ENCODE measurements around the gene RRP36. TPM values are rescaled to one million over a fixed set of nuclear protein-coding genes. Genes with fewer than 3 reads are reported as not detected.
A peak's percentile ranks its signal among the peaks of the same experiment; 100 is the strongest.

The RRP36 gene
- total RNA-seq, 1 donor from 2014 or later: 109 TPM

- no peak for TF ChIP-seq CTCF (IDR thresholded peaks at IDR 0.05; ENCODE audit: partially characterized antibody, unreplicated experiment)
- Mint-ChIP-seq H3K27ac (ENCODE audit: unreplicated experiment) (no peak overlapping the region), H3K27me3 (ENCODE audit: unreplicated experiment) (peaks cover 2% of the 10 kb centered on the region), H3K36me3 (ENCODE audit: unreplicated experiment) (no peaks in the 10 kb centered on the region), H3K9me3 (ENCODE audit: unreplicated experiment) (no peaks in the 10 kb centered on the region), H3K4me1 (ENCODE audit: low read depth, unreplicated experiment) (no peaks in the 10 kb centered on the region), H3K4me3 (ENCODE audit: unreplicated experiment) (no peak overlapping the region)
- DNase-seq: no peak
Observed at GRCh38 chr6:43006251-43006650, 15.2 kb upstream of the RRP36 start.

- Mint-ChIP-seq H3K4me1 (ENCODE audit: low read depth, unreplicated experiment) (no peaks in the 10 kb centered on the region), H3K36me3 (ENCODE audit: unreplicated experiment) (no peaks in the 10 kb centered on the region), H3K9me3 (ENCODE audit: unreplicated experiment) (peaks cover under 1% of the 10 kb centered on the region), H3K27me3 (ENCODE audit: unreplicated experiment) (peaks cover 3% of the 10 kb centered on the region), H3K27ac (ENCODE audit: unreplicated experiment) (no peak overlapping the region), H3K4me3 (ENCODE audit: unreplicated experiment) (no peak overlapping the region)
- no peak for TF ChIP-seq CTCF (IDR thresholded peaks at IDR 0.05; ENCODE audit: partially characterized antibody, unreplicated experiment)
- no peak for DNase-seq
Observed at GRCh38 chr6:43007126-43007525, 14.3 kb upstream of the RRP36 start.

- peaks cover 5% of the 10 kb centered on the region for H3K9me3 Mint-ChIP-seq (ENCODE audit: unreplicated experiment)
- no peak overlapping the region for H3K27ac Mint-ChIP-seq (ENCODE audit: unreplicated experiment)
- H3K4me1 Mint-ChIP-seq (ENCODE audit: low read depth, unreplicated experiment): peaks cover 7% of the 10 kb centered on the region
- H3K4me3 Mint-ChIP-seq (ENCODE audit: unreplicated experiment): no peak overlapping the region
- TF ChIP-seq CTCF (IDR thresholded peaks at IDR 0.05; ENCODE audit: partially characterized antibody, unreplicated experiment): peak; percentile 18
- H3K27me3 Mint-ChIP-seq (ENCODE audit: unreplicated experiment): peaks cover 8% of the 10 kb centered on the region
- no peaks in the 10 kb centered on the region for H3K36me3 Mint-ChIP-seq (ENCODE audit: unreplicated experiment)
- DNase-seq: peak; percentile 53
Observed at GRCh38 chr6:43009124-43009523, 12.3 kb upstream of the RRP36 start.

- Mint-ChIP-seq H3K27ac (ENCODE audit: unreplicated experiment) (no peak overlapping the region), H3K36me3 (ENCODE audit: unreplicated experiment) (no peaks in the 10 kb centered on the region), H3K27me3 (ENCODE audit: unreplicated experiment) (peaks cover 13% of the 10 kb centered on the region), H3K4me3 (ENCODE audit: unreplicated experiment) (no peak overlapping the region), H3K4me1 (ENCODE audit: low read depth, unreplicated experiment) (peaks cover 18% of the 10 kb centered on the region), H3K9me3 (ENCODE audit: unreplicated experiment) (peaks cover 9% of the 10 kb centered on the region)
- TF ChIP-seq CTCF (IDR thresholded peaks at IDR 0.05; ENCODE audit: partially characterized antibody, unreplicated experiment): no peak
- DNase-seq: no peak
Observed at GRCh38 chr6:43011207-43011606, 10.2 kb upstream of the RRP36 start.

- Mint-ChIP-seq H3K36me3 (ENCODE audit: unreplicated experiment) (no peaks in the 10 kb centered on the region), H3K4me3 (ENCODE audit: unreplicated experiment) (peak overlapping the region; percentile 69), H3K27ac (ENCODE audit: unreplicated experiment) (no peak overlapping the region), H3K4me1 (ENCODE audit: low read depth, unreplicated experiment) (peaks cover 21% of the 10 kb centered on the region), H3K9me3 (ENCODE audit: unreplicated experiment) (peaks cover 9% of the 10 kb centered on the region), H3K27me3 (ENCODE audit: unreplicated experiment) (peaks cover 13% of the 10 kb centered on the region)
- no peak for DNase-seq
- TF ChIP-seq CTCF (IDR thresholded peaks at IDR 0.05; ENCODE audit: partially characterized antibody, unreplicated experiment): no peak
Observed at GRCh38 chr6:43012364-43012763, 9.1 kb upstream of the RRP36 start.

Measured in glutamatergic neuron (in vitro differentiated cells).